BE2C (cell line): ENCODE measurements around the gene HEY2.
A peak's percentile ranks its signal among the peaks of the same experiment; 100 is the strongest.

Source experiments
- DNase-seq: peaks from one replicate; pipeline ENCODE4 v3.0.0-alpha.2; 2020
- H3K27me3 ChIP-seq: fragments of 250-450 bp; sonication (Bioruptor Pico); 2 replicates; pipeline ENCODE4 v1.5.1; 2020; ENCODE audit warnings: mild to moderate bottlenecking
- H3K36me3 ChIP-seq: fragments of 250-450 bp; sonication (Bioruptor Pico); 2 replicates; pipeline ENCODE4 v1.5.1; 2020; ENCODE audit warnings: mild to moderate bottlenecking
- H3K4me1 ChIP-seq: fragments of 250-450 bp; sonication (Bioruptor Pico); 2 replicates; pipeline ENCODE4 v1.5.1; 2020
- H3K4me3 ChIP-seq: 2 replicates; pipeline ENCODE4 v1.5.1; 2011; ENCODE audit warnings: low read depth, low read length
- H3K9me3 ChIP-seq: fragments of 250-450 bp; sonication (Bioruptor Pico); 2 replicates; pipeline ENCODE4 v1.5.1; 2020
- CTCF ChIP-seq: IDR thresholded peaks from 2 replicates; pipeline ENCODE4 v1.5.1; 2012; ENCODE audit warnings: mild to moderate bottlenecking, low read depth, low read length

Gene HEY2

GRCh38 chr6:125794342-125795137, 45.1 kb downstream of the HEY2 start:
- peaks cover 22% of the 10 kb centered on the region for H3K36me3 ChIP-seq
- no peak for DNase-seq
- no peak for TF ChIP-seq CTCF
- H3K9me3 ChIP-seq: no peaks in the 10 kb centered on the region
- no peaks in the 10 kb centered on the region for H3K27me3 ChIP-seq
- H3K4me1 ChIP-seq: peaks cover 32% of the 10 kb centered on the region
- peak overlapping the region; percentile 77 for H3K4me3 ChIP-seq

- no peak for DNase-seq
- H3K4me1 ChIP-seq: peaks cover 29% of the 10 kb centered on the region
- peaks cover 28% of the 10 kb centered on the region for H3K36me3 ChIP-seq
- no peak for TF ChIP-seq CTCF
- H3K4me3 ChIP-seq: peak overlapping the region; percentile 77; the same call in 1 of the 2 replicates
- no peaks in the 10 kb centered on the region for H3K27me3 ChIP-seq
- H3K9me3 ChIP-seq: no peaks in the 10 kb centered on the region
These were observed 45.9 kb downstream of the HEY2 start for GRCh38 chr6:125795301-125795700.

GRCh38 chr6:125797120-125797885, 47.9 kb downstream of the HEY2 start:
- Histone ChIP-seq H3K4me3 (no peak overlapping the region), H3K4me1 (peaks cover 47% of the 10 kb centered on the region), H3K9me3 (no peaks in the 10 kb centered on the region), H3K36me3 (peaks cover 48% of the 10 kb centered on the region), H3K27me3 (no peaks in the 10 kb centered on the region)
- no peak for TF ChIP-seq CTCF
- no peak for DNase-seq

GRCh38 chr6:125797886-125798444, 48.5 kb downstream of the HEY2 start:
- Histone ChIP-seq H3K4me1 (peaks cover 54% of the 10 kb centered on the region), H3K27me3 (no peaks in the 10 kb centered on the region), H3K9me3 (no peaks in the 10 kb centered on the region), H3K4me3 (no peak overlapping the region), H3K36me3 (peaks cover 53% of the 10 kb centered on the region)
- no peak for DNase-seq
- TF ChIP-seq CTCF: no peak

- H3K36me3 ChIP-seq: peaks cover 55% of the 10 kb centered on the region
- no peak for DNase-seq
These were observed 49.5 kb downstream of the HEY2 start for GRCh38 chr6:125798734-125799508.

More at GRCh38 chr6:125798734-125799508, 49.5 kb downstream of the HEY2 start:
- Histone ChIP-seq H3K4me1 (peaks cover 61% of the 10 kb centered on the region), H3K9me3 (no peaks in the 10 kb centered on the region), H3K4me3 (no peak overlapping the region), H3K27me3 (no peaks in the 10 kb centered on the region)
- TF ChIP-seq CTCF: no peak
